SJCRH30 (cell line): ENCODE results near the gene FAM120AOS. TPM values are rescaled to one million over a fixed set of nuclear protein-coding genes. Genes with fewer than 3 reads are reported as not detected.

Experiments
- DNase-seq, 2 experiments: peaks; one replicate each; pipeline ENCODE4 v3.0.0-alpha.2; 2015 to 2020
- H3K27ac ChIP-seq: fragments of 250-450 bp; sonication (Bioruptor Pico); 2 replicates; pipeline ENCODE4 v1.5.1; 2020; ENCODE audit warnings: mild to moderate bottlenecking, moderate library complexity
- H3K27me3 ChIP-seq: fragments of 250-450 bp; sonication (Bioruptor Pico); 2 replicates; pipeline ENCODE4 v1.5.1; 2020; ENCODE audit warnings: mild to moderate bottlenecking, moderate library complexity
- H3K36me3 ChIP-seq: fragments of 250-450 bp; sonication (Bioruptor Pico); 2 replicates; pipeline ENCODE4 v1.5.1; 2020; ENCODE audit warnings: mild to moderate bottlenecking, moderate library complexity
- H3K4me1 ChIP-seq: fragments of 250-450 bp; sonication (Bioruptor Pico); 2 replicates; pipeline ENCODE4 v1.5.1; 2020; ENCODE audit warnings: mild to moderate bottlenecking, moderate library complexity
- H3K4me3 ChIP-seq: fragments of 250-450 bp; sonication (Bioruptor Pico); 2 replicates; pipeline ENCODE4 v1.5.1; 2020; ENCODE audit warnings: mild to moderate bottlenecking, moderate library complexity
- H3K9me3 ChIP-seq: fragments of 250-450 bp; sonication (Bioruptor Pico); replicated peaks from 2 replicates; pipeline ENCODE4 v1.5.1; 2020; ENCODE audit warnings: mild to moderate bottlenecking, moderate library complexity
- total RNA-seq: library from RNA; depleted of rRNA; stranded (reverse); fragments of >200 nt; shearing (Covaris generic); gene quantifications from 2 replicates; pipeline ENCODE4 v1.2.3, GENCODE V29; 2014

The FAM120AOS gene
- total RNA-seq, 1 experiment from 2014 or later = 41.7 TPM

DNA sequence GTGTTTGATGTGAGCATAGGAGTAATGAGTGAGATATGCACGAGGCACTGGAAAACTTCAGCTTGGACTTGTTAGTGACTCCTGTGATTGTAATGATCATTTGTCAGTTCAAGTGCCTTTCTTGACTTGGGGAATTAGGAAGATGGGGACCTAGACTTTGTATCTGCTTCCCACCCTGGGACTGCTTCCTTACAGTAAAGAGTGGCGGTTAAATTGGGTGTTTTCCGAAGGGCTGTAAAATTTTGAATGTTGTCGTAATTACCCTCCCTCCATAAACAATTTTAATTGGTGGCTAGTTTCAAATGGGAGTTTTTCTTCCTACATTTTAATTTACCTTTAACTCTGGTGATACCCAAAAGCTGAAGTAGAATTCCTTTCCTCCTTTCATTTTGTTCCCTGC is 23.5 kb upstream of the FAM120AOS start:
- H3K4me3 ChIP-seq = no peak overlapping the region
- DNase-seq = no peak
- H3K27ac ChIP-seq = peak overlapping the region; percentile 46
- peaks cover 38% of the 10 kb centered on the region for H3K36me3 ChIP-seq
- no peaks in the 10 kb centered on the region for H3K9me3 ChIP-seq
- H3K4me1 ChIP-seq = peaks cover 27% of the 10 kb centered on the region
- no peaks in the 10 kb centered on the region for H3K27me3 ChIP-seq

DNA sequence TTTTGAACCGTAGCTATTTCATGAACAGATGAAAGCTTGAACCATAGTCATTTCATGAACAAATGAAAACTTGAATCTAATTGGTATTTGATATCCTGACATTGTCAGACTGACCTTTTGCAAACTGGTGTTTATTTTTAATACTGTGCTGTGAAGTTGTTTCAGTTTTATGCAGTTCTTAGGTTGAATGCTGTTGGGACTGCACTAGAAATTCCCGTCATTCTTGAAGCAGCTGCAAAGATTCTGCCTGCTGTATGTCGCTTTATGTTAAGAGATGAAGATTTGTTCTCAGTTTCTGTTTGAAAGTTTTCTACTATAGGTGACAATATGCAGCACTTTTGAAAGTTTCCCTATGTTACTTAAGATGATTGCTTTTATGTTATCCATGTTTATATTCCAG is 22.5 kb upstream of the FAM120AOS start:
- no peaks in the 10 kb centered on the region for H3K27me3 ChIP-seq
- H3K36me3 ChIP-seq = peaks cover 40% of the 10 kb centered on the region
- peaks cover 27% of the 10 kb centered on the region for H3K4me1 ChIP-seq
- H3K27ac ChIP-seq = no peak overlapping the region
- H3K9me3 ChIP-seq = no peaks in the 10 kb centered on the region
- peak in 1 of 2 experiments; percentile 18 for DNase-seq
- H3K4me3 ChIP-seq = no peak overlapping the region

DNA sequence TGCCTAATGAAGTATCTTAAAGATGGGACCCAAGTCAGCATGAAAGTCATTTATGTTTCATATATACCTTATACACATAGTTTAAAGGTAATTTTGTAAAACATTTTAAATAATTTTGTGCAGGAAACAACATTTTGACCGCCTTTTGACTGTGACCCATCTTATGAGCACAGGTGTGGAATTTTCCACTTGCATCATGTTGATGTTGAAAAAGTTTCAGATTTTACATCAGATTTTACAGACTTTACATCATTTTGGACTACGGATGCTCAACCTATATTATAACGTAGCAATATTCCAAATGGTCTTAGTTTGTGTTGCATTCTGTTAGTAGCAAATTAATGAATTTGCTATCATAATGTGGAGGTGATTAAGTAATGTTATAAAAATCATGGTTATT is 21.7 kb upstream of the FAM120AOS start:
- Histone ChIP-seq H3K9me3 (no peaks in the 10 kb centered on the region), H3K27ac (no peak overlapping the region), H3K4me1 (peaks cover 27% of the 10 kb centered on the region), H3K27me3 (no peaks in the 10 kb centered on the region), H3K4me3 (no peak overlapping the region), H3K36me3 (peaks cover 38% of the 10 kb centered on the region)
- DNase-seq = no peak

DNA sequence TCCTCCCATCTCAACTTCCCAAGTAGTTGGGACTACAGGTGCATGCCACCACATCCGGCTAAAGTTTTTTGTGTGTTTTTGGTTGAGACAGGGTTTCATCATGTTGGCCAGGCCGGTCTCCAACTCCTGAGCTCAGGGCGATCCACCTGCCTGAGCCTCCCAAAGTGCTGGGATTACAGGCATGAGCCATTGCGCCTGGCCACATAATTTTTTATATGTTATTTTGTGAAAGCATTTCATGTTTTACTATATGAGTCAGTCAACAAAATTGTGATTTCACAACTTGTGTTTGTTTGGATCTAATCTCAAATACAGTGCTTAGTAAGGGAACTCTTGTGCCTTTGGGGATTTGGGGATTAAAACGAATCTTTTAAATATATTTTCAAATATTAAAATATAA is 20.0 kb upstream of the FAM120AOS start:
- H3K27ac ChIP-seq = no peak overlapping the region
- H3K4me3 ChIP-seq = no peak overlapping the region
- no peaks in the 10 kb centered on the region for H3K27me3 ChIP-seq
- H3K4me1 ChIP-seq = peaks cover 27% of the 10 kb centered on the region
- DNase-seq = no peak
- H3K36me3 ChIP-seq = peaks cover 35% of the 10 kb centered on the region
- H3K9me3 ChIP-seq = no peaks in the 10 kb centered on the region

DNA sequence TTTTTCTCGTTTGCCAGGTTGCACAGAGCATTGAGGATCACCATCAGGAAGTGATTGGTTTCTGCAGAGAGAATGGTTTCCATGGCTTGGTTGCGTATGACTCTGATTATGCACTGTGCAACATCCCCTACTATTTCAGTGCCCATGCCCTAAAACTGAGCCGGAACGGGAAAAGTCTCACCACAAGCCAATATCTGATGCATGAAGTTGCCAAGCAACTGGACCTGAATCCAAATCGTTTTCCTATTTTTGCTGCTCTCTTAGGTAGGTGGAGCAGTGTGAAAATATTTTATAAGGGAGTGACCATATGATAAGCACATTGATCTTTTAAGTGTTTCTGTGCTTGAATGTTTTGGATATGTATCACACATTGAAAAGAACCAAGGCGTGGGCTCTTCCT is 17.7 kb upstream of the FAM120AOS start:
- no peak for DNase-seq

DNA sequence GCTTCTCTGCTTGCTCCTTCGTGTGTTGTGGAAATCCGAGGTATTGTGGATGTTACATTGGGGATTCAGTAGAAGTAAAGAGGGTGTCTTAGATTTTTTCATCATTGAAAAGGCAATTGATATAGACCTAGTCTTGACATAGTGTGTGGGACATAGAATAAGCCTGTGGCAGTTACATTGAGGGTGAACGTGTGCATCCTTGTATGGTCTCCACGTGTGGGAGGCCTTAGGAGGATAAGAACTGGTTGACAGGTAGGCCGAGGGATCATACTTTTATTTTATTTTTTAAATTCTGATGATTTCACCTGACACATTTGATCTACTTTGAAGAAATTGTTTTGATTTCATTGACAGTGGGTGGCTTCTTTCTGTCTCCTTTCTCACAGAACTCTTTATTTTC is 17.0 kb upstream of the FAM120AOS start:
- DNase-seq = no peak

More for the DNA sequence above, 17.7 kb upstream of the FAM120AOS start:
- H3K27ac ChIP-seq = no peak overlapping the region
- H3K9me3 ChIP-seq = no peaks in the 10 kb centered on the region
- H3K27me3 ChIP-seq = no peaks in the 10 kb centered on the region
- H3K4me3 ChIP-seq = no peak overlapping the region
- H3K4me1 ChIP-seq = peaks cover 10% of the 10 kb centered on the region
- peaks cover 31% of the 10 kb centered on the region for H3K36me3 ChIP-seq

DNA sequence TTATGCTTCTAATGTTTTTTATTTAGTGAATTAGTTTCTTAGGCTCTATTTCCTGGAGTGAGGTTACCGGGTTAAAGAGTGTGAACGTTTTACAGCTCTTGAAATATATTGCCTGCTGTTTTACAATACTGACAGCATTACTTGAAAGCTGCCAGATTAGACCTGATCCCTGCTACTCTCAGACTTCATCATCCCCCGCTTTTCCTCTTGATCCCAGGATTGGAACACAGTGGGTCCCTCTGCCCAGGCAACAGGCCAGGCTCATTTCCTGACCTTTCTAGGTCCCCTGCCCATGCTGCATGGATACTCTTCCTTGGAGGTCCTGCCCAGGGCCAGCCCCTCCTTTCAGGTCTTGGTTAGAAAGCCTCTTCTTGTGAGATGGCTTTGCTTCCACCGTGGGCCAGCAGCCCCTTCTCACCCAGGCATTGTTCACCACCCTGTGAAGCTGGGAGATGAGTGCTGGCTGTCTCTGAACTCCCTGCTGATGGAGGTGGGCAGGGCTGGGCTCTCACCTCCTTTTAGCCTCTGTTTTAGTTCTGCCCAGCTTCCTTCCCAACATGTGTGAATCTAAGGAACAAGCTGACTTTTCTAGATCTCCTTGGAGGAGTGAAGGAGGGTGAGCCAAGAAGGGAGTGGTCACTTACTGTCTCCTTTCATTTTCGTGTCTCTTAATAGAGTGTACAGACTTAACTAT is 15.5 kb upstream of the FAM120AOS start:
- H3K27me3 ChIP-seq = no peaks in the 10 kb centered on the region

More for the DNA sequence above, 17.0 kb upstream of the FAM120AOS start:
- no peaks in the 10 kb centered on the region for H3K9me3 ChIP-seq
- no peak overlapping the region for H3K27ac ChIP-seq
- H3K27me3 ChIP-seq = no peaks in the 10 kb centered on the region
- peaks cover 2% of the 10 kb centered on the region; the same call in 1 of the 2 replicates for H3K4me1 ChIP-seq
- no peak overlapping the region for H3K4me3 ChIP-seq
- H3K36me3 ChIP-seq = peaks cover 30% of the 10 kb centered on the region

DNA sequence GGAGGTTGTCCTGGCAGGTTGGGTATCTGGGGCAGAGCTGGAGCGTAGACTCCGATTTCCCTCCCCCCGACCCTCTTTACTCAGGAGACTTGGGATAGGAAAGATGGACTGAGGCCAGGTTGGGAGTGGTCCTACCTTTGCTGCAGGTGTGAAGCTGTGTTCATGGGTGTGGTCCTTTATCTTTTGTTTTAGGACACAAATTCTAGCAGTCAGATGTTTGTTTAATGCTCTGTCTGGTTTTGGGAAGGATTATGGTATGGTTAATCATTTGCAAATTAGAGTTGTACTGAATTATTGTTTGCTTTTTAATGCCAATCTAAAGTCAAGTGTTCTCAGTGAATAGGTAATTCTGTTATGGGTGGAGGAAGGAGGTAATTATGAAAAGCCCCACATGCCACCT is 14.1 kb upstream of the FAM120AOS start:
- Histone ChIP-seq H3K36me3 (peaks cover 18% of the 10 kb centered on the region), H3K4me1 (no peaks in the 10 kb centered on the region), H3K4me3 (no peak overlapping the region), H3K27me3 (no peaks in the 10 kb centered on the region), H3K9me3 (no peaks in the 10 kb centered on the region), H3K27ac (no peak overlapping the region)
- DNase-seq = no peak

More for the DNA sequence above, 15.5 kb upstream of the FAM120AOS start:
- Histone ChIP-seq H3K9me3 (no peaks in the 10 kb centered on the region), H3K4me3 (no peak overlapping the region), H3K27ac (no peak overlapping the region), H3K4me1 (no peaks in the 10 kb centered on the region), H3K36me3 (peaks cover 25% of the 10 kb centered on the region)
- DNase-seq = no peak

DNA sequence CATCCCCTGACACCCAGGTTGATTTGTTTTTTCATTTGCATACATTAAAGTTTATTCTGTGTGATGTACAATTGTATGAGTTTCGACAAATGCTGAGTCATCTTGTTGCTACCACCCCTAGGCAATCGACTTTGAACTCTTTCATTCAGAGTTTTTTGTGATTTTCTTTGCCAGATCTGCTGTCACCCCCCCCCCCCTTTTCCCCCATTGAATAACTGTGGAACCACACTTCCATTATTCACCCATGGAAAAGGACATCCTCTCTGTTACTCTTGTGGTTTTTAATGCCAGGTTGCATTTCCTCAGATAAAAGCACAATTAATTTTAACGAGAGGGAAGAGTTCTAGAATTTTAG is 13.7 kb upstream of the FAM120AOS start:
- Histone ChIP-seq H3K4me3 (no peak overlapping the region), H3K36me3 (peaks cover 15% of the 10 kb centered on the region), H3K4me1 (no peaks in the 10 kb centered on the region), H3K27ac (no peak overlapping the region), H3K27me3 (no peaks in the 10 kb centered on the region), H3K9me3 (no peaks in the 10 kb centered on the region)
- DNase-seq = no peak

DNA sequence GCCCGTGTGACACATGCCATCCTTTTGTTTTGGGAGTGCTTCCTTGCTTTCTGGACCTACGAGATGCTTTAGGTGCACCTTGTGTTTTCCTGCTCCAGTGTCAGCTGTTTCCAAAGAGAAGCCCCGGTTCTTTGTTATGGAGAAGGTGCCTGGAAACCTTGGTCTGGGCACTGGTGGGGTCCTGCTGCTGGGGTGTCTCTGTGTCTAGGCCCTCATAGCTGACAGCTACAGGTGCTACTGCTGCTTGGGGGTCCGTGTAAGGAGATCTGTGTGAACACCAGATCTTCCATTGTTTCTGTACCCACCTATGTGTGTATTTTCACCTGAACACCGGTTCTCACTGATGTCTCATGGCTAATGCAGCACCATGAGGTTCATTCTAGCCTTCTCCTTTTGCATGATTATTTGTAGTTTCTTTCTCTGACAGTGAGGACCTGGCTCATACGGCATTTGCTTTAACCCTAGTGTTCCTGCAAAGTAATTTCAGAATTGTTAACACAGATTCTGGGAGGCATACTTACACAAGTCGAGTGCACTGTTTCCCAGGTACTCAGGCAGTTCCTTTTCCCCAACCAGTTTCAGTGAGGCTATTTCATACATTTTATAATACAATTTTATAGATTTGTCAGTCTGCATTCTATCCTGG is 13.2 kb upstream of the FAM120AOS start:
- no peak for DNase-seq
- Histone ChIP-seq H3K36me3 (peaks cover 16% of the 10 kb centered on the region), H3K27ac (no peak overlapping the region), H3K9me3 (no peaks in the 10 kb centered on the region), H3K27me3 (no peaks in the 10 kb centered on the region), H3K4me3 (no peak overlapping the region), H3K4me1 (no peaks in the 10 kb centered on the region)

DNA sequence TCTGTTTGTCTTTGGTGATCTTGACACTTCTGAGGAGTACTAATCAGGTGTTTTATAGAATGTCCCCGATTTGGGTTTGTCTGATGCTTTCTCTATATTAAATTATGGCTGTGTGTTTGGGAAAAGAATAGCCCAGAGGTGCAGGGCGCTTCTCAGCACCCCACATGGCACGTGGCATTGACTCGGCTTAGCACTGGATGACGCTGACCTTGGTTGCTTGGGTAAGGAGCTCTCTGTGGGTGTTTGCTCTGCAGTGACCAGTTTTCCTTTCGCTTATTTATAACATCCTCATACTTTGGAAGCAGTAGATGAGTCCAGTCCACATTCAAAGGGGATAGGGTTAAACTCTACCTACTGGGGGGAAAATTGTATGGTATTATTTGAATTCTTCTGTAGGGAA is 12.5 kb upstream of the FAM120AOS start:
- H3K36me3 ChIP-seq = 0 out of 2 replicates have a peak, but pooled peaks cover 9% of the 10 kb centered on the region
- no peaks in the 10 kb centered on the region for H3K4me1 ChIP-seq
- H3K4me3 ChIP-seq = no peak overlapping the region
- H3K27ac ChIP-seq = no peak overlapping the region
- H3K27me3 ChIP-seq = no peaks in the 10 kb centered on the region
- no peak for DNase-seq
- no peaks in the 10 kb centered on the region for H3K9me3 ChIP-seq

DNA sequence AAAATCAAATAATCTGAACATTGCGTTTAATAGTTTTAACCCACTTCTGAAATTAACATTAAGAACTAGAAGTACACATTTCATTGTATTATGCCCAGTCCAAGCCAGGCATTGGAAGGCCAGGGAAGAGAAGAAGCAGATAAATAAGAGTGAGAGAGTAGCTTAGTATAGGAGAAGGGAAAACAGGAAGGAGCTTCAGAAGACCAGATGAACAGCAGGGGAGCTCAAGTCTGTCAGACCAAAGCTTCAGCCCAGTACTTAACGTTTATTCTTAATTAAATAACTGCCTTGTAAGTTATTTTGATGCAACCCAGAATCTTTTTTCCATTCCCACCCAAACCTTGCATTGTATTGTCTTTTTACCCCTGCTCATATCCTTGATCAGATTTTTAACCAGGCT is 11.5 kb upstream of the FAM120AOS start:
- peaks cover 9% of the 10 kb centered on the region; the same call in 1 of the 2 replicates for H3K36me3 ChIP-seq
- no peaks in the 10 kb centered on the region for H3K4me1 ChIP-seq
- H3K4me3 ChIP-seq = no peak overlapping the region
- H3K9me3 ChIP-seq = no peaks in the 10 kb centered on the region
- no peak overlapping the region for H3K27ac ChIP-seq
- DNase-seq = no peak
- no peaks in the 10 kb centered on the region for H3K27me3 ChIP-seq

DNA sequence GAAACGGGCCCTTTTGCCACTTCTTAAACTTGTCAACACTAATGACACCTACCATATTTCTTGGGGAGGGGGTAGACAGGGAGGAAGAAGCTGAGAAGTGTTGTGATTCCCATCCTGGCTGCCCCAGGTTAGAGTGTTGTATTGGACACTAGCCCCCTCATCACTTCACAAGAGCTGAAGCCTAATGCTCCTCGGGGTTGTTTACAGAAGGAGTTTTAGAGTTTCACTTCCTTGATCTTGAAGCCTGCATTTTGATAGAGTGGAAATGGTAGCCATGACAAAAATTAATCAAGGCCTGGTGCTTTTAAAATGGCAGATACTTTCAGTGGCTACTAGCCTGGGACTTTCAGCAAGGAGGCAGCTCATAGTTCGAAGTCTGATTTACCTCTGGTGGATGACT is 11.0 kb upstream of the FAM120AOS start:
- Histone ChIP-seq H3K27me3 (no peaks in the 10 kb centered on the region), H3K4me3 (no peak overlapping the region), H3K9me3 (no peaks in the 10 kb centered on the region), H3K4me1 (peaks cover 2% of the 10 kb centered on the region; the same call in 1 of the 2 replicates), H3K36me3 (peaks cover 7% of the 10 kb centered on the region), H3K27ac (no peak overlapping the region)
- DNase-seq = no peak

DNA sequence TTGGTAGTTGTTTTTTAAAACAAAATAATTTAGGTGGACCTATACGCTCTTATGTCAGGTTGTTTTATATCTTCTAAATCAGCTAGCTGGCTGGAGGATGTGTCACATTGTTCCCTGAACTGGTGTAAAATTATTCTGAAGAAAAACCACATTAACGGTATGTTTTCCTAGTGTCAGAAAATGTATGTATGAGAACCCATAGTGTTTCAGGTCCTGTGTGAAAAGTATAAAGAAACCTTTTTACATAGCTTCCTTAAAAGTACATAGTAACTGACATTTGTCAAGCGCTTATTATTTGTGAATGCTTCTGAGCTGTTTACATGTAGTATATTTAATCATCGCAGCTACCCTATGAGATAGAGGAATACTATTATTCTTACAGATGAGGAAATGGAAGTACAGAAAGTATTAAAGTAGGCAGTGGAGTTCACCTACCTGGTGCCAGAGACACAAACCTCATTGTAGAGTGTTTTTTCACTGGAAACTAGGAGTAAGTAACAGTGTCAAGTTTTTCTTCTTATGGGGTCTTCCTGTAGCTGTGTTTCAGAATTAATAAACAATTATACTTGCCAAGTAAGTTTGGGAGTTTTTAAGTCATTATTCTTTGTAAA is 10.4 kb upstream of the FAM120AOS start:
- H3K27me3 ChIP-seq = no peaks in the 10 kb centered on the region
- H3K27ac ChIP-seq = no peak overlapping the region
- DNase-seq = no peak
- H3K36me3 ChIP-seq = peaks cover 7% of the 10 kb centered on the region
- peaks cover 8% of the 10 kb centered on the region; the same call in 1 of the 2 replicates for H3K4me1 ChIP-seq
- H3K4me3 ChIP-seq = no peak overlapping the region
- H3K9me3 ChIP-seq = no peaks in the 10 kb centered on the region

DNA sequence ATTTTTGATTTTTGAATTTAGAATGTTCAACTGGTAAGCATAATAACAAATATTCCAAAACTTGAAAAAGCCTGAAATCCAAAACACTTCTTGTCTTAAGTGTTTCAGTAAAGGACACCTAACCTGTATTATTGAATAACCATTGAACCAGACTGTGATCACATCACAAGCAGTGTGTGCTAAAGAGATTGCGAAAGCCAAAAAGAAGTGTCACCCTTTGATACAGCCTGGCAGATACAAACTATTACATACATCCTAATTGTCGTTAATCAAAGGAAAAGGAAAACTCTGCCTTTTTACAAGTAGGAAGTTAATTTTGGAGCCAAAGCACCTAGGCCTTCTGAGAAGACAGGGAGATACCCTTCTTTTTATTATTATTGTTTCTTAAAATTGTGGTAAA is 8.4 kb upstream of the FAM120AOS start:
- DNase-seq = no peak
- Histone ChIP-seq H3K27ac (no peak overlapping the region), H3K4me3 (no peak overlapping the region), H3K4me1 (peaks cover 8% of the 10 kb centered on the region; the same call in 1 of the 2 replicates), H3K36me3 (peaks cover 11% of the 10 kb centered on the region), H3K9me3 (no peaks in the 10 kb centered on the region), H3K27me3 (no peaks in the 10 kb centered on the region)
